Liver (tissue), 9 donors: ENCODE data around the gene ANKRD13D. TPM values are rescaled to one million over a fixed set of nuclear protein-coding genes. Genes with fewer than 3 reads are reported as not detected.
A peak's percentile ranks its signal among the peaks of the same experiment; 100 is the strongest.

Experiments used
- DNase-seq: peaks from one replicate; pipeline ENCODE4 v3.0.0-alpha.2; 2017; ENCODE audit warnings: low spot score
- H3K27ac ChIP-seq, 2 donors: one replicate each; pipeline ENCODE4 v1.7.0; 2013; ENCODE audit warnings: inconsistent platforms in 2 of 2, low read length in 2 of 2, control low read depth in 1 of 2, low read depth in 1 of 2, mild to moderate bottlenecking in 1 of 2
- H3K27me3 ChIP-seq, 4 donors: one replicate each; pipeline versions ENCODE4 v1.6.1 to v1.7.0; 2013; ENCODE audit warnings: low read length in 3 of 4, inconsistent platforms in 1 of 4, mild to moderate bottlenecking in 1 of 4, moderate library complexity in 1 of 4; ENCODE audit not compliant: control insufficient read depth in 4 of 4, insufficient read depth in 4 of 4
- H3K36me3 ChIP-seq, 4 donors: one replicate each; pipeline versions ENCODE4 v1.6.1 to v1.7.0; 2013; ENCODE audit warnings: low read length in 3 of 4, mild to moderate bottlenecking in 3 of 4, low read depth in 1 of 4, moderate library complexity in 1 of 4; ENCODE audit not compliant: control insufficient read depth in 4 of 4, insufficient read depth in 3 of 4
- H3K4me1 ChIP-seq, 4 donors: one replicate each; pipeline versions ENCODE4 v1.6.1 to v1.7.0; 2013; ENCODE audit warnings: low read length in 3 of 4, mild to moderate bottlenecking in 3 of 4, moderate library complexity in 1 of 4; ENCODE audit not compliant: control insufficient read depth in 4 of 4, insufficient read depth in 4 of 4
- H3K4me3 ChIP-seq, 3 donors: one replicate each; pipeline versions ENCODE4 v1.6.1 to v1.7.0; 2013; ENCODE audit warnings: low read length in 3 of 3, control low read depth in 1 of 3, low read depth in 1 of 3, mild to moderate bottlenecking in 1 of 3
- H3K9ac ChIP-seq, 2 donors: one replicate each; pipeline ENCODE4 v1.7.0; 2013; ENCODE audit warnings: low read length in 2 of 2, mild to moderate bottlenecking in 2 of 2, moderate library complexity in 2 of 2, control low read depth in 1 of 2, low read depth in 1 of 2
- H3K9me3 ChIP-seq, 4 donors: one replicate each; pipeline versions ENCODE4 v1.6.1 to v1.7.0; 2013; ENCODE audit warnings: low read length in 3 of 4; ENCODE audit not compliant: control insufficient read depth in 4 of 4
- ATF3 ChIP-seq: IDR thresholded peaks from 2 replicates; pipeline ENCODE4 v1.6.1; 2016; ENCODE audit warnings: antibody characterized with exemption
- CTCF ChIP-seq: fragments of 150-350 bp; IDR thresholded peaks from 2 replicates; pipeline ENCODE4 v1.5.1; 2017; ENCODE audit warnings: improper control_type of control experiment, low read depth, low read length; ENCODE audit not compliant: missing input control
- EGR1 ChIP-seq, 2 donors: IDR thresholded peaks; 2 replicates each; pipeline ENCODE4 v1.6.1; 2016 to 2018; ENCODE audit warnings: antibody characterized with exemption in 2 of 2, low read depth in 2 of 2
- FOXA1 ChIP-seq: IDR thresholded peaks from 2 replicates; pipeline ENCODE4 v1.6.1; 2016; ENCODE audit warnings: antibody characterized with exemption
- FOXA2 ChIP-seq: IDR thresholded peaks from 2 replicates; pipeline ENCODE4 v1.6.1; 2016; ENCODE audit warnings: antibody characterized with exemption
- GABPA ChIP-seq, 2 donors: IDR thresholded peaks in 1 of 2; conservative IDR thresholded peaks in 1 of 2; 2 replicates each; pipeline ENCODE4 v1.6.1; 2016; ENCODE audit warnings: antibody characterized with exemption in 2 of 2, mild to moderate bottlenecking in 1 of 2, moderate library complexity in 1 of 2
- JUND ChIP-seq, 2 donors: IDR thresholded peaks; 2 replicates each; pipeline ENCODE4 v1.6.1; 2016; ENCODE audit warnings: antibody characterized with exemption in 2 of 2
- MAX ChIP-seq: IDR thresholded peaks from 2 replicates; pipeline ENCODE4 v1.6.1; 2016; ENCODE audit warnings: antibody characterized with exemption
- NR2F2 ChIP-seq: IDR thresholded peaks from 2 replicates; pipeline ENCODE4 v1.6.1; 2016; ENCODE audit warnings: antibody characterized with exemption
- RAD21 ChIP-seq, 2 donors: IDR thresholded peaks; 2 replicates each; pipeline ENCODE4 v1.6.1; 2016; ENCODE audit warnings: antibody characterized with exemption in 2 of 2, mild to moderate bottlenecking in 2 of 2
- REST ChIP-seq: IDR thresholded peaks from 2 replicates; pipeline ENCODE4 v1.6.1; 2016; ENCODE audit warnings: antibody characterized with exemption, mild to moderate bottlenecking
- RXRA ChIP-seq, 2 donors: IDR thresholded peaks; 2 replicates each; pipeline ENCODE4 v1.6.1; 2017 to 2018; ENCODE audit warnings: antibody characterized with exemption in 2 of 2, mild to moderate bottlenecking in 1 of 2
- SP1 ChIP-seq: IDR thresholded peaks from 2 replicates; pipeline ENCODE4 v1.6.1; 2018; ENCODE audit warnings: antibody characterized with exemption, mild to moderate bottlenecking
- TAF1 ChIP-seq: conservative IDR thresholded peaks from 2 replicates; pipeline ENCODE4 v1.6.1; 2016; ENCODE audit warnings: antibody characterized with exemption, mild to moderate bottlenecking
- ZBTB33 ChIP-seq: IDR thresholded peaks from 2 replicates; pipeline ENCODE4 v1.6.1; 2016; ENCODE audit warnings: antibody characterized with exemption
- WGBS: extraction: QIAGEN DNeasy Blood & Tissue Kit; methylation state at CpG from one replicate; pipeline ENCODE4 v1.1.7; 2013; 5-methylcytosine and 5-hydroxymethylcytosine counted together
- polyA plus RNA-seq, 2 donors: library from polyadenylated mRNA; stranded (reverse) in 1 of 2; unstranded in 1 of 2; fragments of 200-250 nt in 1 of 2; fragments of >200 nt in 1 of 2; fragmentation: Nextera tagmentation in 1 of 2; extraction: Ambion mirVana in 1 of 2; gene quantifications; one replicate each; pipeline versions ENCODE4 v1.2.1 to v1.2.3, GENCODE V29; 2013 to 2015
- total RNA-seq, 2 donors: library from RNA; depleted of rRNA; stranded (reverse); fragments of >200 nt; gene quantifications; one replicate each; pipeline ENCODE4 v1.2.3, GENCODE V29; 2014
- donor health status: healthy.
- donor health status: healthy.
- donor health status: healthy.
- donor health status: healthy.
- donor health status: healthy.

ANKRD13D gene
- total and polyA plus RNA-seq, 4 donors, result 5.5 to 15.0 (median 5.9) TPM

- 68% methylated on average over 5 of the region's 5 CpGs for WGBS
- Histone ChIP-seq H3K27ac (peak overlapping the region; percentile 40 to 55), H3K36me3 (peaks cover 16 to 42% (median 40%) of the 10 kb centered on the region in 4 donors), H3K4me1 (peaks cover 9 to 58% (median 35%) of the 10 kb centered on the region in 4 donors), H3K9ac (no peak overlapping the region), H3K4me3 (no peak overlapping the region), H3K27me3 (no peaks in the 10 kb centered on the region), H3K9me3 (no peaks in the 10 kb centered on the region)
- TF ChIP-seq RAD21 (IDR thresholded peaks at IDR 0.05) (no peak), MAX (no peak), FOXA2 (no peak), JUND (IDR thresholded peaks at IDR 0.05) (no peak), ZBTB33 (no peak), RXRA (IDR thresholded peaks at IDR 0.05) (no peak), SP1 (no peak), ATF3 (no peak), FOXA1 (no peak), REST (no peak)
- DNase-seq, result no peak
These were observed 32.5 kb upstream of the ANKRD13D start for GRCh38 chr11:67256477-67257135.

GRCh38 chr11:67260406-67260805 is 28.7 kb upstream of the ANKRD13D start:
- H3K36me3 ChIP-seq, result peaks cover 0 to 7% (median 6%) of the 10 kb centered on the region in 4 donors
- DNase-seq, result no peak
- H3K9ac ChIP-seq, result no peak overlapping the region
- H3K27ac ChIP-seq, result no peak overlapping the region
- WGBS, result 90% methylated on average over 6 of the region's 6 CpGs
- no peaks in the 10 kb centered on the region for H3K27me3 ChIP-seq
- peaks cover 12 to 55% (median 37%) of the 10 kb centered on the region in 4 donors for H3K4me1 ChIP-seq
- H3K9me3 ChIP-seq, result no peaks in the 10 kb centered on the region
- no peak overlapping the region for H3K4me3 ChIP-seq
- TF ChIP-seq FOXA1 (no peak), REST (no peak), GABPA (IDR thresholded peaks at IDR 0.05 in 1 of 2, conservative IDR thresholded peaks at IDR 0.05 in 1 of 2) (no peak), ATF3 (no peak), ZBTB33 (no peak), JUND (IDR thresholded peaks at IDR 0.05) (no peak), RAD21 (IDR thresholded peaks at IDR 0.05) (no peak), FOXA2 (no peak), NR2F2 (no peak), TAF1 (no peak), SP1 (no peak), MAX (no peak), CTCF (no peak), EGR1 (IDR thresholded peaks at IDR 0.05; ENCODE audit: low read depth in 2 of 2) (no peak), RXRA (IDR thresholded peaks at IDR 0.05) (no peak)
